ENCODE data around the gene LBHD1.

DNA sequence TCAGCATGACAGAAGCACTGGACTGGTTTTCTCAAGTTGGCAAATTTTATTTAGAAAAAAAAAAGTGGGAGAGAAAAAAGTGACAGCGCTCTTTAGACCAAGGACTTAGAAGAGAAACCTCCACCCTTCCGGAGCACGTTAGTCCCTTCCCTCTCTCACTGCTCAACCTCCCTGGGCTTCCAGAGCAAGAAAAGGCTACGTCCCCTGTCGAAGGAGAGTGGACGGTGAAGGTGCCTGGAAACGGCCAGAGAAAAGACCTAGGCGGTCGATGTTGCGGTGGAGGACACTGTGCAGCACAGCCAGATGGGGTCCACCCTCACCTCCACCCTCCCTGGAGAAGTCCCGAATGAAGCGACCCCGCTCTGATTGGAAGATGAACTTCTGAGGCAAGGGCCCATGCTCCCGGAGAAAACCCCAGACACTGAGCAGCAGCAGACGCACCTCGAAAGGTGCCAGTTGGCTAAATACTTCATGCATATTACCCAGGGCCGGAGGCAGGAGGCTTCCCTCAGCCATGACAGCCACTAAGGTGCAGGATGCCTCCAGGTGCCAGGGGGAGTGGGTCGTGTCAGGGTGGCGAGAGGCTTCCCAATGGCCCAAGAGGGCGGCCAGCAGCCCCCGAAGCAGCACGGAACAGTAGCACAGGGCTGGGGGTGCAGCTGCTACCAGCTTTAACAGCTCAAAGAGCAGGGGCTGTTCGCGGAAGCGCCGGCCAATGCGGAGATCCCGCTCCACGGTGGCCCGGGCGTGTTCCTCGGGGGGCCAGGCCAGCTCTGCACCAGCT, 25.1 kb downstream of the LBHD1 start:
- TF ChIP-seq, protein P1, sequence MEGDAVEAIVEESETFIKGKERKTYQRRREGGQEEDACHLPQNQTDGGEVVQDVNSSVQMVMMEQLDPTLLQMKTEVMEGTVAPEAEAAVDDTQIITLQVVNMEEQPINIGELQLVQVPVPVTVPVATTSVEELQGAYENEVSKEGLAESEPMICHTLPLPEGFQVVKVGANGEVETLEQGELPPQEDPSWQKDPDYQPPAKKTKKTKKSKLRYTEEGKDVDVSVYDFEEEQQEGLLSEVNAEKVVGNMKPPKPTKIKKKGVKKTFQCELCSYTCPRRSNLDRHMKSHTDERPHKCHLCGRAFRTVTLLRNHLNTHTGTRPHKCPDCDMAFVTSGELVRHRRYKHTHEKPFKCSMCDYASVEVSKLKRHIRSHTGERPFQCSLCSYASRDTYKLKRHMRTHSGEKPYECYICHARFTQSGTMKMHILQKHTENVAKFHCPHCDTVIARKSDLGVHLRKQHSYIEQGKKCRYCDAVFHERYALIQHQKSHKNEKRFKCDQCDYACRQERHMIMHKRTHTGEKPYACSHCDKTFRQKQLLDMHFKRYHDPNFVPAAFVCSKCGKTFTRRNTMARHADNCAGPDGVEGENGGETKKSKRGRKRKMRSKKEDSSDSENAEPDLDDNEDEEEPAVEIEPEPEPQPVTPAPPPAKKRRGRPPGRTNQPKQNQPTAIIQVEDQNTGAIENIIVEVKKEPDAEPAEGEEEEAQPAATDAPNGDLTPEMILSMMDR (IDR thresholded peaks at IDR 0.05) = no peak
- no peak for TF ChIP-seq POLR2A (IDR thresholded peaks at IDR 0.05)

Measured in body of pancreas (tissue), 4 donors.